Breast epithelium (tissue), 3 donors: ENCODE results near the gene PRKAA1.
"Not testable (repeated sequence)": the region's sequence is repeated elsewhere in the genome, so short reads cannot be mapped to it uniquely, and the experiment has no call there.

Source experiments
- POLR2A ChIP-seq: fragments of 450-650 bp; IDR thresholded peaks from one replicate; pipeline ENCODE4 v1.6.1; 2016; ENCODE audit warnings: antibody characterized with exemption, mild to moderate bottlenecking, moderate library complexity
- TF ChIP-seq, protein P1 (sequence below), 3 donors: fragments of 450-650 bp; IDR thresholded peaks; one replicate each; pipeline ENCODE4 v1.5.1; 2016 to 2017; ENCODE audit warnings: antibody characterized with exemption in 3 of 3, mild to moderate bottlenecking in 3 of 3, moderate library complexity in 3 of 3

DNA sequence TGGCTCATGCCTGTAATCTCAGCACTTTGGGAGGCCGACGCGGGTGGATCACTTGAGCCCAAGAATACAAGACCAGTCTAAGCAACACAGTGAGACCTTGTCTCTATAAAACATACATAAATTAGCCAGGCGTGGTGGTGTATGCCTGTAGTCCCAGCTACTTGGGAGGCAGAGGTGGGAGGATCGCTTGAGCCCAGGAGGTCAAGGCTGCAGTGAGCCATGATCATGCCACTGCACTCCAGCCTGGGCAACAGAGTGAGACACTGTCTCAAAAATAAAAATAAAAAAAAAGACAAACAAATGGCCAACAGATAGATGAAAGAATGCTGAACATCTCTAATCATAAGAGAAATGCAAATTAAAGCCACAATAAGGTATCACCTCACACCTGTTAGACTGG is 9.2 kb downstream of the PRKAA1 start:
- TF ChIP-seq, protein P1, sequence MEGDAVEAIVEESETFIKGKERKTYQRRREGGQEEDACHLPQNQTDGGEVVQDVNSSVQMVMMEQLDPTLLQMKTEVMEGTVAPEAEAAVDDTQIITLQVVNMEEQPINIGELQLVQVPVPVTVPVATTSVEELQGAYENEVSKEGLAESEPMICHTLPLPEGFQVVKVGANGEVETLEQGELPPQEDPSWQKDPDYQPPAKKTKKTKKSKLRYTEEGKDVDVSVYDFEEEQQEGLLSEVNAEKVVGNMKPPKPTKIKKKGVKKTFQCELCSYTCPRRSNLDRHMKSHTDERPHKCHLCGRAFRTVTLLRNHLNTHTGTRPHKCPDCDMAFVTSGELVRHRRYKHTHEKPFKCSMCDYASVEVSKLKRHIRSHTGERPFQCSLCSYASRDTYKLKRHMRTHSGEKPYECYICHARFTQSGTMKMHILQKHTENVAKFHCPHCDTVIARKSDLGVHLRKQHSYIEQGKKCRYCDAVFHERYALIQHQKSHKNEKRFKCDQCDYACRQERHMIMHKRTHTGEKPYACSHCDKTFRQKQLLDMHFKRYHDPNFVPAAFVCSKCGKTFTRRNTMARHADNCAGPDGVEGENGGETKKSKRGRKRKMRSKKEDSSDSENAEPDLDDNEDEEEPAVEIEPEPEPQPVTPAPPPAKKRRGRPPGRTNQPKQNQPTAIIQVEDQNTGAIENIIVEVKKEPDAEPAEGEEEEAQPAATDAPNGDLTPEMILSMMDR (IDR thresholded peaks at IDR 0.05): not testable (repeated sequence)
- TF ChIP-seq POLR2A: not testable (repeated sequence)
